ENCODE results near the gene TDRD6.

TDRD6 gene

GRCh38 chr6:46684771-46685170 is 2.9 kb upstream of the TDRD6 start:
- DNase-seq: peak; percentile 54

- no peak for DNase-seq
These were observed 656 bp downstream of the TDRD6 start for GRCh38 chr6:46688117-46688965.

- no peak for DNase-seq
These were observed 1.3 kb downstream of the TDRD6 start for GRCh38 chr6:46688966-46689335.

GRCh38 chr6:46689657-46690056 is 2.0 kb downstream of the TDRD6 start:
- DNase-seq: no peak

- no peak for DNase-seq
These were observed 2.6 kb downstream of the TDRD6 start for GRCh38 chr6:46690141-46690755.

GRCh38 chr6:46690911-46691451 is 3.3 kb downstream of the TDRD6 start:
- no peak for DNase-seq

GRCh38 chr6:46699970-46700369 is 12.3 kb downstream of the TDRD6 start:
- DNase-seq: no peak

GRCh38 chr6:46704562-46704961 is 16.9 kb downstream of the TDRD6 start:
- peak; percentile 12 for DNase-seq

GRCh38 chr6:46706464-46706863 is 18.8 kb downstream of the TDRD6 start:
- no peak for DNase-seq

- no peak for DNase-seq
These were observed 23.8 kb downstream of the TDRD6 start for GRCh38 chr6:46711491-46711890.

GRCh38 chr6:46715141-46715540 is 27.5 kb downstream of the TDRD6 start:
- no peak for DNase-seq

- peak; percentile 31 for DNase-seq
These were observed 31.4 kb downstream of the TDRD6 start for GRCh38 chr6:46719099-46719498.

GRCh38 chr6:46720401-46720800 is 32.7 kb downstream of the TDRD6 start:
- no peak for DNase-seq

GRCh38 chr6:46729787-46730326 is 42.2 kb downstream of the TDRD6 start:
- no peak for DNase-seq

- DNase-seq: no peak
These were observed 43.3 kb downstream of the TDRD6 start for GRCh38 chr6:46730921-46731461.

GRCh38 chr6:46733341-46733801 is 45.7 kb downstream of the TDRD6 start:
- DNase-seq: no peak

- peak; percentile 7 for DNase-seq
These were observed 47.4 kb downstream of the TDRD6 start, which contains the start of gene PLA2G7 for GRCh38 chr6:46734867-46735719. TSS of gene PLA2G7 (minus strand) at chr6:46735375. CDS start at chr6:46722891, 12,484 bp downstream.

- no peak for DNase-seq
These were observed 48.0 kb downstream of the TDRD6 start for GRCh38 chr6:46735720-46736031.

GRCh38 chr6:46736906-46737305 is 49.2 kb downstream of the TDRD6 start:
- DNase-seq: no peak

GRCh38 chr6:46741482-46741881 is 53.8 kb downstream of the TDRD6 start:
- no peak for DNase-seq

- no peak for DNase-seq
These were observed 54.2 kb downstream of the TDRD6 start for GRCh38 chr6:46741910-46742309.

GRCh38 chr6:46743425-46744158 is 55.9 kb downstream of the TDRD6 start:
- no peak for DNase-seq
